ENCODE results near the gene IRAK1BP1.
A peak's percentile ranks its signal among the peaks of the same experiment; 100 is the strongest.
"Not testable (repeated sequence)": the region's sequence is repeated elsewhere in the genome, so short reads cannot be mapped to it uniquely, and the experiment has no call there.

The IRAK1BP1 gene

GRCh38 chr6:78861509-78861908 lies 5.8 kb upstream of the IRAK1BP1 start:
- no peak overlapping the region for H3K4me3 ChIP-seq (ENCODE audit: low read length)
- TF ChIP-seq ZNF274 (IDR thresholded peaks at IDR 0.05; ENCODE audit: low read depth, low read length): no peak

- TF ChIP-seq ZNF274 (IDR thresholded peaks at IDR 0.05; ENCODE audit: low read depth, low read length): no peak
- no peak overlapping the region for H3K4me3 ChIP-seq (ENCODE audit: low read length)
These were observed 3.8 kb upstream of the IRAK1BP1 start for GRCh38 chr6:78863576-78863975.

GRCh38 chr6:78864957-78865356 lies 2.4 kb upstream of the IRAK1BP1 start:
- no peak for TF ChIP-seq ZNF274 (IDR thresholded peaks at IDR 0.05; ENCODE audit: low read depth, low read length)
- H3K4me3 ChIP-seq (ENCODE audit: low read length): no peak overlapping the region

- peak overlapping the region; percentile 88 for H3K4me3 ChIP-seq (ENCODE audit: low read length)
- no peak for TF ChIP-seq ZNF274 (IDR thresholded peaks at IDR 0.05; ENCODE audit: low read depth, low read length)
These were observed 356 bp upstream of the IRAK1BP1 start for GRCh38 chr6:78867020-78867369.

GRCh38 chr6:78868116-78868515 lies 765 bp downstream of the IRAK1BP1 start:
- TF ChIP-seq ZNF274 (IDR thresholded peaks at IDR 0.05; ENCODE audit: low read depth, low read length): no peak
- peak overlapping the region; percentile 88 for H3K4me3 ChIP-seq (ENCODE audit: low read length)

- no peak for TF ChIP-seq ZNF274 (IDR thresholded peaks at IDR 0.05; ENCODE audit: low read depth, low read length)
- no peak overlapping the region for H3K4me3 ChIP-seq (ENCODE audit: low read length)
These were observed 8.2 kb downstream of the IRAK1BP1 start for GRCh38 chr6:78875505-78875904.

GRCh38 chr6:78883651-78884050 lies 16.3 kb downstream of the IRAK1BP1 start:
- no peak overlapping the region for H3K4me3 ChIP-seq (ENCODE audit: low read length)
- no peak for TF ChIP-seq ZNF274 (IDR thresholded peaks at IDR 0.05; ENCODE audit: low read depth, low read length)

- H3K4me3 ChIP-seq (ENCODE audit: low read length): not testable (repeated sequence)
These were observed 22.6 kb downstream of the IRAK1BP1 start for GRCh38 chr6:78889901-78890300.

GRCh38 chr6:78896227-78896626 lies 28.9 kb downstream of the IRAK1BP1 start:
- H3K4me3 ChIP-seq (ENCODE audit: low read length): no peak overlapping the region
- TF ChIP-seq ZNF274 (IDR thresholded peaks at IDR 0.05; ENCODE audit: low read depth, low read length): no peak

- no peak overlapping the region for H3K4me3 ChIP-seq (ENCODE audit: low read length)
- no peak for TF ChIP-seq ZNF274 (IDR thresholded peaks at IDR 0.05; ENCODE audit: low read depth, low read length)
These were observed 41.3 kb downstream of the IRAK1BP1 start for GRCh38 chr6:78908621-78909020.

GRCh38 chr6:78909391-78909790 lies 42.0 kb downstream of the IRAK1BP1 start:
- H3K4me3 ChIP-seq (ENCODE audit: low read length): no peak overlapping the region
- no peak for TF ChIP-seq ZNF274 (IDR thresholded peaks at IDR 0.05; ENCODE audit: low read depth, low read length)

- no peak overlapping the region for H3K4me3 ChIP-seq (ENCODE audit: low read length)
- TF ChIP-seq ZNF274 (IDR thresholded peaks at IDR 0.05; ENCODE audit: low read depth, low read length): no peak
These were observed 42.7 kb downstream of the IRAK1BP1 start for GRCh38 chr6:78910010-78910409.

GRCh38 chr6:78910591-78911171 lies 43.3 kb downstream of the IRAK1BP1 start:
- H3K4me3 ChIP-seq (ENCODE audit: low read length): peak overlapping the region; percentile 29; the same call in 1 of the 2 replicates

GRCh38 chr6:78911218-78911940 lies 44.0 kb downstream of the IRAK1BP1 start:
- TF ChIP-seq ZNF274 (IDR thresholded peaks at IDR 0.05; ENCODE audit: low read depth, low read length): no peak
- no peak overlapping the region; the same call in 1 of the 2 replicates for H3K4me3 ChIP-seq (ENCODE audit: low read length)

More at GRCh38 chr6:78910591-78911171, 43.3 kb downstream of the IRAK1BP1 start:
- no peak for TF ChIP-seq ZNF274 (IDR thresholded peaks at IDR 0.05; ENCODE audit: low read depth, low read length)

GRCh38 chr6:78916411-78916810 lies 49.1 kb downstream of the IRAK1BP1 start:
- no peak overlapping the region for H3K4me3 ChIP-seq (ENCODE audit: low read length)
- no peak for TF ChIP-seq ZNF274 (IDR thresholded peaks at IDR 0.05; ENCODE audit: low read depth, low read length)

GRCh38 chr6:78917788-78918187 lies 50.4 kb downstream of the IRAK1BP1 start:
- no peak for TF ChIP-seq ZNF274 (IDR thresholded peaks at IDR 0.05; ENCODE audit: low read depth, low read length)
- H3K4me3 ChIP-seq (ENCODE audit: low read length): no peak overlapping the region

- H3K4me3 ChIP-seq (ENCODE audit: low read length): not testable (repeated sequence)
These were observed 53.8 kb downstream of the IRAK1BP1 start for GRCh38 chr6:78921168-78921567.
